DMS79 treated with DMSO at 0.1 percent for 48 hours (cell line): ENCODE data around the gene LDLRAD2.
"Not testable (repeated sequence)": the region's sequence is repeated elsewhere in the genome, so short reads cannot be mapped to it uniquely, and the experiment has no call there.

Source experiments
- DNase-seq: peaks from one replicate; lab custom pipeline; 2025; lab: John Stamatoyannopoulos, UW

Gene LDLRAD2

DNA sequence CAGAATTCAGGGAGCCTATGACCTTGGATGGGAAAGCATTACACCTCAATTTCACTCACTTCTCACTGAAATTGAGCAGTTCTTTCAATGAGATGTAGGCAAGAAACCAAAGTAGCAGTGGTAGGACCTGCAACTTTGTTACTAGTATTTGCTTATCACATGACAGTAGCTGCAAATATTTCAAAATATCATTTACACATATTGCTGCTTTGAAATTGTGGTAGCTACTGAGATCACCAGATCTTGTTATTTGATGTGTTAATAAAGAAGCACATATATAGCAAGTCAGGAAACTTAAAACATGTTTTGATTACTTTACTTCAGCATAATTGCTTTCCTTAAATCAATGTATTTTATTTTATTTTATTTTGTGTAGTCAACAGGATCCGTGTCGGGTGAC lies 12.9 kb downstream of the LDLRAD2 start:
- no peak for DNase-seq

- no peak for DNase-seq
Observed at GRCh38 chr1:21825393-21825792, 13.3 kb downstream of the LDLRAD2 start.

DNA sequence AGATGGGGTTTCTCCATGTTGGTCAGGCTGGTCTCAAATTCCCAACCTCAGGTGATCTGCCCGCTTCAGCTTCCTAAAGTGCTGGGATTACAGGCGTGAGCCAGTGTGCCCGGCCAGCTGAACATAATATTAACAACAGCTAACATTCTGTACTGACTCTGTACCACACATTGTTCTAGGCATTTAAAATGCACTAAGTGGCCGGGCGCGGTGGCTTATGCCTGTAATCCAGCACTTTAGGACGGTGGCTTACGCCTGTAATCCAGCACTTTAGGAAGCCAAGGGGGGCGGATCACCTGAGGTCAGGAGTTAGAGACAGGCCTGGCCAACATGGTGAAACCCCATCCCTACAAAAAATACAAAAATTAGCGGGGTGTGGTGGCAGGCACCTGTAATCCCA lies 14.6 kb downstream of the LDLRAD2 start:
- DNase-seq: not testable (repeated sequence)

GRCh38 chr1:21827141-21827679 lies 15.1 kb downstream of the LDLRAD2 start:
- no peak for DNase-seq

- DNase-seq: no peak
Observed at GRCh38 chr1:21828075-21828474, 16.0 kb downstream of the LDLRAD2 start.

DNA sequence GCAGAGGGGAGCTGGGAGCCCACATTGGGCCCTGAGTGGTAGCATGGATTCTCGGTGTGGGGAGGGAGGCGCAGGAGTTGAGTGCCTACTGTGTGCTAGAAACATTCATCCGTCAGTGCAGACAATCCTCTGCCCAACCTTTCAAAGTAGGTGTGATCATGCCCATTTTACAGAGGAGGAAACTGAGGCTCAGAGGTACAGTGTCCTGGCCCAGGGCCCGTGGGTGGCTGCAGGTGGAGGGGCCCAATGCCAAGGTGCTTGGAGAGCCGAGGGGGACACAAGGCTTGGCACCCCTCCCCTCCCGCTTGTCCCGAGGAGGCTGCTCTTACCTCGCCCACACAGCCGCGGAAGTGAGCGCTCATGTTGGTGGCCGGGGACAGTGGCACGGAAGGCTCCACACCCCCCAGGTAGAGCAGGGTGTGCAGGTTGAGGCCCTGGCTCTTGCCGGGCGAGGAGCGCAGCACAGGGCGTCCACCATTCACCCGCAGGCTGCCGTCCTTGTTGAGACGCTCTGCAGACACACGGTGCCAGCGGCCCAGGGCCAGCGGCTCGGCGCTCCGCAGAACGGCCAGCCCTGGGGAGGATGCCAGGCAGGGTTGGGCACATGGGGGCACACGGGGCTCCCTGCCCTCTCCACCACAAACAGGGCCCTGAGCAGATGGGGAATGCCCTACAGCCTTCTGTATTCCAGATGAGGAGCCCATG lies 16.6 kb downstream of the LDLRAD2 start:
- DNase-seq: no peak

DNA sequence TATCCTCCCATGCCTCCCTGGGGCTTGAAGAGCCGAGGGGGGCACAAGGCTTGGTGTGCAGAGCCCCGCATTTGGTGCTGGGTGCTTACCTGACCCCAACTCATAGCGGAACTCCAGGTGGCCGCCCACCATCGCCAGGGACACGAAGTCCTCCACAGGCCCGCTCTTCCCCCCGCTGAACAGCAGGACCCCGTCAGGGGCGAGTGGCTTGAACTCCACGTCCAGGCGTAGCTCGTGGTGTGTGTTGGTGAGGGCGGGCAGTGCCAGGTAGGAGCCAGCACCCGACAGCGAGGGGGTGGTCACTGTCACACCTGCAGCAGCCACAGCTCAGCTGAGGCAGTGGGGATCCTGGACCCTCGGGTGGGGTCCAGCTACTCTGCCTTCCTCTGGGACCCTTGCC lies 17.2 kb downstream of the LDLRAD2 start:
- no peak for DNase-seq

DNA sequence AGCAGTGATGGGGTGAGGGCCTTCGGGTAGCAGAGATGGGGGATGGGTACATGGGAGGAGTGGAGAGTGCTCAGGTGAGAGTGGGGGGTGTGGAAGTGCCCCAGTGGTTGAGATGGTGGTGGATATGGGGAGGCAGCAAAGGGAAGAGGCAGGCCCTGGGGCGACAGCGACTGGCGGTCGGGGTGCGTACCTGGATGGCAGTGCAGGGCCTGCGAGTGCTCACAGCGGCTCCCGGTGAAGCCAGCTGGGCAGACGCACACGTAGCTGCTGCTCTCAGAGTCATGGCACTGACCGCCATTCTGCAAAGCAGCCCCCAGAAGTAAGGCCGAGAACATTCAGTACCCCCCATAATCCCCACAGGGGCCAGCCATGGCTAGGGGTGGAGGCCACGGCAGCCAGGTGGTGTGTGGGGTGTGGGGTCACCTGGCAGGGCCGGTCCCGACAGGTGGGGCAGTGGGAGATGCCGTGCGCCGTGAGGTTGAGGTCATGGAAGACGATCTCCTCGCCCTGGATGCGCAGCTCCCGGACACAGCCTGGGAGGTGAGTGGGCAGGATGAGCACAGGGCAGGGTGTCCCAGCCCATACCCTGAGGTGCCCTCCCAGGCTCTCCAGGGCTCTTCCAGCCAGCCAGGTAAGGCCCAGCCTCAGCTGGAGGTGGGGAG lies 18.9 kb downstream of the LDLRAD2 start:
- no peak for DNase-seq

DNA sequence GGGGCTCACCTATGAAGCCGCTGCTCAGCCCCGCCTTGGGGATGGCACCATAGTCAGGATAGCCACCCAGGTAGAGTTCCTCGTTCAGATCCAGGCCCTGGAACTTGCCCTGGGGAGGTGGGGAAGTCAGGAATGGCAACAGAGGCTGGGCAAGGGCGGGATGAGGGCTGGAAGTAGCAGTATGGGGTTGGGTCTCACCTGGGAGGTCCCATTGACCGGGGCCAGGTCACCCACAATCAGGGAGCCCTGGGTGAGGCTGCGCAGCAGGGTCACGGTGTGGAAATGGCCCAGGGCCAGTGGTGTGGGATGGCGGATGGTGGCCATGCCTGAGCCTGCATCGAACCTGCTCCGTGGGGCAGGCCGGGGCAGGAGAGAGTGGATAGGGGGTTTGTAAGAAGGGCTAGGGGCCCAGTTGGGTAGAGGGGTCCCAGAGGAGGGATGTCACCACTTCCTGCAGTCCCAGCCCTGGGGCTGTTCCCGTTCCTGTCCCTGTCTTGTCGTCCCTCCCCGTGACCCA lies 19.4 kb downstream of the LDLRAD2 start:
- DNase-seq: no peak

- DNase-seq: no peak
Observed at GRCh38 chr1:21833392-21833976, 21.4 kb downstream of the LDLRAD2 start.

DNA sequence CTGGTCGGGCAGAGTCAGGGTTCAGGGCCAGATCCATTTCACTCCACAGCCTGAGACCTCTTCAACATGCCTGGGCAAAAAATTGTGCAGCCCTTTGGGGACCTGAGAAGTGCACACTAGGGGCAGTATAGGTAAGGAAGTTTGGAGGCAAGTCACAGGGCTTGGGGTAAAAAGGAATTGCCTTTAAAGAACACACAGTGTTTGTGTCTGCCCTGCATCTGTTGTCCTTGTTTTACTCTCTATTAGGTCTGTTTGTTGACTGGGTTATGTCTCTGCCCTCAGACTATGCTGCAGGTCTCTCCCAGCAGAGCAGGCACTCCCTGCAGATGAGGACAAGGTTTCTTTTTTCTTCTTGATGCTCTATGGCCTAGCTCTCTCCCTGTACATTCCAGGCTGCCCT lies 22.0 kb downstream of the LDLRAD2 start:
- DNase-seq: no peak

GRCh38 chr1:21834666-21835065 lies 22.6 kb downstream of the LDLRAD2 start:
- no peak for DNase-seq

DNA sequence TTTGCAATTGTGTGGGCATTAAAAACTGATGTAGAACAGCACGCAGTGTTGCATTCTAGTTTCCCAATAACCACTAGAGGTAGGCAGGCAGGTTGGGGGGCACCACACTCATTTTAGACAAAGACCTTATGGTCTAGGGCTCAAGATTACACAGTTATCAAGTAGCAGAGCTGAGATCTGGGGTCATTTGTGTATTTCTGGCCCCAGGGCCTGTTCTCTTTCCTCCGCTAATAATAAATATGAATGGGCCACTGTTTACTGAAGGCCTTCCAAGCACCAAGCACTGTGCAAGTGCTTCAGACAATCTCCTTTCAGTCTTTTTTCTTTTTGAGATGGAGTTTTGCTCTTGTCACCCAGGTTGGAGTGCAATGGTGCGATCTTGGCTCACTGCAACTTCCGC lies 23.9 kb downstream of the LDLRAD2 start:
- no peak for DNase-seq

DNA sequence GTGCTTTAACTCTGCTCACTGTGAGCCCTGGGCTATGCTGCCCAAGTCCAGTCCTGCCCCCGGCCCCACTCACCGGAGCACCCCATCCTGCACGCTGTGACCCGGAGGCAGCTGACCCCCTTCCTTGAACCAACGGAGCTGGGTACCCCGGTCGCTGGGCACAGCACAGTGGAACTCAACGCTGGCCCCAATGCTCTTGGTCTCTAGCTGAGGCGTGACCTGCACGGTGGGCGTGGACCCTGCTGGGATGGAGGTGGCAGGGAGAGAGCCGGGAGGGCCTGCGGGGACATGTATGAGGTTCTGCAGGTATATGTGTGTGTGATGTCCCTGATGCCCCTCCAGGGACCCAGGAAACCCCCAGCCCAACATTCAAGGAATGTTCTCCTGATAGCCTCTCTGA lies 24.7 kb downstream of the LDLRAD2 start:
- DNase-seq: no peak

DNA sequence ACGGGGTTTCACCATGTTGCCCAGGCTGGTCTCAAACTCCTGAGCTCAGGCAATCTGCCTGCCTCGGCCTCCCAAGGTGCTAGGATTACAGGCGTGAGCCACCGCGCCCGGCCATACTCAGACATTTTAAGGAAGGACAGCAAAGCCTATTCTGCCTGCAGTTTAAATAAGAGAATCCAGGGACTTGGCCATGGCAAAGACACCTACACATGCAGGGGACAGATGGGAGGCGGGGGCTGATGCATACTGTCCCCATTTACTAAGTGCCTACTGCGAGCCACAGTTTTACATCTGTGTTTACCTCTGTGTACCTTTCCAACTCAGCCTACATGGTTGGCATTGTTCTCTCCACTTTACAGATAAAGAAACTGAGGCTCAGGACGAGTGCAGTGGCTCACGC lies 25.4 kb downstream of the LDLRAD2 start:
- DNase-seq: no peak

- DNase-seq: no peak
Observed at GRCh38 chr1:21838359-21839157, 26.5 kb downstream of the LDLRAD2 start.

- no peak for DNase-seq
Observed at GRCh38 chr1:21839337-21840037, 27.4 kb downstream of the LDLRAD2 start.

DNA sequence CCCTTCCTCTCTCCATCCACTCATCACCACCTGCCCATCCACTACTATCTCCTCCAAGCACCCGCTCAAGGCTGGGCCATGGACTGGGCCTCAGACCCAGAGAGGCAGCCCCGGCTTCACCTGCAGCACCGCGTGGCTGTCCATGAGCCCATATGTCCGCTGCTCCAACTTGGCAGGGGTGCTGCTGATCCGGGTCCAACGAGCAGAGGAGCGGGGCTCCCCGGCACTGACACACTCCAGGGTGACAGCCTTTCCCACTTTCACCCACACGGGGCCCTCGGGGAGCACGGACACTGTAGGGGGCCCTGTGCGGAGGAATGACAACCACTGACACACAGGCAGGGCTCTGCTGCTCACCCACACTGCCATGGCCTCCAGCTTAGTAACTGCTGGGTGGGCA lies 28.9 kb downstream of the LDLRAD2 start:
- no peak for DNase-seq

- no peak for DNase-seq
Observed at GRCh38 chr1:21841852-21842466, 29.9 kb downstream of the LDLRAD2 start.

DNA sequence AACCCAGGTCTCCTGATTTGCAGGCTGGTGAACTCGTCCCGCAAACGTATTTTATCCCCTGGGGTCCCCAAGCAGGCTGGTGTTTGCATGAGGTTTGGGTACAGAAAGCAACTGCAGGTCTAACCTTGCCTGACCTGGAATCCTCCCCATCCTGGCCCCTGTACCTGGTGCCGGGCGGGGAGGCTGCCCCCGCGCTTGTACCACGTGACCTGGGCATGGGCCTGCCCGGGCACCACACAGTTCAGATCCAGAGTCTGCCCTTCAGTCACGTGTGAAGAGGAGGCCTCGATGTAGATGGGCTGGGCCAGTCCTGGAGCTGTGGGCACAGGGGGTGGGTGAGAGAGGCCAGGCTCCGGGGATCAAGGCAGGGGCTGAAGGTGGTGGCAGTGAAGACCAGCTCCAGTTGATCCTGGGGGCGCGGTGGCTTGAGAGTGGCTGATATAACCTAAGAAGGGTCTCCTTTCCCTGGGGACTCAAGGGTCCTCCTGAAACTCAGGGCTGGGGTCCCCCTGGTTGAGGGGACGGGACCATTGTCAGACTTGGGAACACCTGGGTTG lies 30.6 kb downstream of the LDLRAD2 start:
- no peak for DNase-seq

- DNase-seq: no peak
Observed at GRCh38 chr1:21843208-21843607, 31.1 kb downstream of the LDLRAD2 start.
